GM11168 (cell line): Measurements from ENCODE around the gene FDPS.

Experiments
- in situ Hi-C: fragments of 300-500 bp; cut with MboI; formaldehyde crosslinking; loops from one replicate; pipeline ENCODE4 v1.12.0; 2022; ENCODE audit warnings: low sequenced_read_pairs; ENCODE audit not compliant: unreplicated experiment

Gene FDPS

DNA sequence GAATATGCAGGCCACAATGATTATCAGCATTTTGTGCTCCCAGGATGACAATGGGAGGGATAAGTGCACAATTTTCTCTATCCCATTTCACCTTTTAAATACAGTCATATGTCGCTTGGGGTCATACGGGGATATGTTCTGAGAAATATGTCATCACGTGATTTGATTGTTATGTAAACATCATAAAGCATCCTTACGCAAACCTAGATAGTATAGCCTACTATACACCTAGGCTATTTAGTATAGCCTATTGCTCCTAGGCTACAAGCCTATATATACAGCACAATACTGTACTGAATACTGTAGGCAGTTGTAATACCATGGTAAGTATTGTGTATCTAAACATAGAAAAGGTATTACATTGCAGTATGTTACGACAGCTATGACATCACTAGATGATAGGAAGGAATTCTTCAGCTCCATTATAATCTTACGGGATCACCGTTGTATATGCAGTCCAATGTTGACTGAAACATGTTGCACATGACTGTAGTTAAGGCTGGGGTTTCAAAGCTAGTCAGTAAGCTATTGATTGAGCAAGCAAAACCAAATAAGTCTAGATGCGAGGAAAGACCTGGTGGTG lies 30.9 kb downstream of the FDPS start:
- in situ Hi-C loops: loop anchor here (10.0 kb wide), 1 partner anchor 245 kb away; no protein-coding TSS in a partner anchor

DNA sequence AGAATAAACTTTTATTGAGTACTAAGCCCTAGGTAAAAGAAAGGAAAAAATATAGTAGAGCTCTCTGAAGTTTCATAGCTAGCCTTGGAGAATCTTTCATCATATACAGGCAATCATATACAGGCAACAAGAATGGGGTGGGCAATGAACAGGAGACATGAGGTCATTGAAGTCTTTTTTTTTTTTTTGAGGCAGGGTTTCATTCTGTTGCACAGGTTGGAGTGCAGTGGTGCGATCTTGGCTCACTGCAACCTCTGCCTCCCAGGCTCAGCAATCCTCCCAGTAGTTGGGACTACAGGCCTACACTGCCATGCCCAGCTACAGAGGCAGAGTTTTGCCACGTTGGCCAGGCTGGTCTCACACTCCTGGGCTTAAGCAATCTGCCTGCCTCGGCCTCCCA lies 34.2 kb downstream of the FDPS start:
- in situ Hi-C loops: loop anchor here (10.0 kb wide), 1 partner anchor 242 kb away; no protein-coding TSS in a partner anchor

DNA sequence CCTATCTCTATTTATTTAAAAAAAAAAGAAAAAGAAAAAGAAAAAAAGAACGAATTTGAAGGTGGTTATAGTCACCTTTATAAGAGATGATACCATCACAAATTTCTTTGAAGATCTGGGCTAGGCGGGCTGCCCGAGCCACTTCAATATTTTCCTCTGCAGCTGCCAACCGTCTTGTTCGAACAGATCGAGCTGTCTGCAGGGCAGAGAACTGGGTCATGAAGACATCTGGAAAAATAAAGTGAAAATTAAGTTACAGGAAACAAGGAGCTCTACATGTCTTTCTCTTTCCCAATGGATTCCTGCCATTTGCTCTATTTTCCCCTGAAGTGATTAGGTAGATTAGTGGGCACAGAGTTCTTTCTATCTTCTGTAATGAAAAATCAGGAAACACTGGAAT lies 44.0 kb downstream of the FDPS start:
- in situ Hi-C loops: no loop called here

DNA sequence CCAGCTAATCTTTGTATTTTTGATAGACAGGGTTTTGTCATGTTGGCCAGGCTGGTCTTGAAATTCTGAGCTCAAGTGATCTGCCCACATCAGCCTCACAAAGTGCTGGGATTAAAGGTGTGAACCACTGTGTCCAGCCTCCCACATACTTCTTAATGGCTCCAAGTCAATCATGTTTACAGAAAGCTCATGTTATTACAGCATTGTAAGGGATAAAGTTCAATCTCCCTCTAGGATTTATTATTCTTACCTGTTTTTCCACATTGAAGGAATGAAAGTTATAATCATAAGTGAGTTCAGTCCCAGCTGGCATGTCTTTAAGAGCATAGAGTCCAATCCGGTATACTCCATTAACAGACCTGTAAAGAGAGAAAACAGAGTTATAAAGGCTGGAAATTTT lies 51.4 kb downstream of the FDPS start:
- in situ Hi-C loops: no loop called here
